ENCODE data around the gene BASP1.
"Not testable (repeated sequence)": the region's sequence is repeated elsewhere in the genome, so short reads cannot be mapped to it uniquely, and the experiment has no call there.

Gene BASP1

DNA sequence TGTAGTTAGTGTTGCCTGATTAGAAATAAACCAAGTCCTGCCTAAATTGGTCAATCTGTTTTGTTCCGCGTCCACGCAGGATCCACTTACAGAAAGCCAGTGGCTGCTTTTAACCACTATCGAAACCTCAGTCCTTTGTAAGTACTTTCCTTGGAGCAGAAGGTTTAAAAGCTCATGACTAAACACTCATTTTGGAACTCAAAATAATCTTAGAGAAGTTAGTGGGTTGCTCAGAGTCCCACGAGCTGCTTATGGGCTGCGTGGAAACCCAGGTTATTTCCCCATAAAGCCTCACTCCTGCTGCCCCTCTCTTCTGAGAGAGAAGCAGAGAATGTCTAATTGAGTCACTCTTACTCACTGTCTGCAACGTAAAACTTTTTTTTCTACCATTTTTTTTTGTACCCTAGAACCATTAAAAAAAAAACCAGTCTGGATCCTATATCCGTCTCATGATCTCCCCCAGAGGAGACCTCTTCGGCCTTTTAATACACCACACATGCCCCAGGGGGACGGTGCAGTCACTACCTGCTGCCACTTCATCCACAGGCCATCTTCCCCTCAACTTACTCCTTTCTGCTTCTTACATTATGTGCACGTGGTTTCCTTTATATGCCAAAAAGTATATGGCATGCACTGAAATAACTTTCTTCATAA, 7.6 kb downstream of the BASP1 start:
- no peak for DNase-seq

- no peak for DNase-seq
These were observed 8.1 kb downstream of the BASP1 start for GRCh38 chr5:17225520-17225919.

DNA sequence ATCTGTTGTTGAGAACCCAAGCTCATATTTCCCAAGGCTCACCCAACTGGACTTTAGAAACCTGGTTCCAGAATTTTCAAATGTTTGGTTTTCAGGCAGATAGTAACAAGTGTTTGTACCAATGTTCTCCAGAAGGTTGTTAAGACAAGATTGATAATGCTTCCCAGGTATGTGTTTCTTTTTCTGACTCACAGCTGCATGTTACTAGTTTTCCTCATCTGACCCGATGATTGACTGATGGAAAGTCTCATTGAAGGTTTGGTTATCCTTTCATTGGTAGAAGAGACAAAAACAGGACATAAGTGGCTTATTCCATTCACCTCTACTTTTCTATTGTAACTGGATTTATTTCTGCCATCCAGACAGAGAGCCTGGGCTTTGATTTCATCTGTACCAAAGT, 10.4 kb downstream of the BASP1 start:
- no peak for DNase-seq

DNA sequence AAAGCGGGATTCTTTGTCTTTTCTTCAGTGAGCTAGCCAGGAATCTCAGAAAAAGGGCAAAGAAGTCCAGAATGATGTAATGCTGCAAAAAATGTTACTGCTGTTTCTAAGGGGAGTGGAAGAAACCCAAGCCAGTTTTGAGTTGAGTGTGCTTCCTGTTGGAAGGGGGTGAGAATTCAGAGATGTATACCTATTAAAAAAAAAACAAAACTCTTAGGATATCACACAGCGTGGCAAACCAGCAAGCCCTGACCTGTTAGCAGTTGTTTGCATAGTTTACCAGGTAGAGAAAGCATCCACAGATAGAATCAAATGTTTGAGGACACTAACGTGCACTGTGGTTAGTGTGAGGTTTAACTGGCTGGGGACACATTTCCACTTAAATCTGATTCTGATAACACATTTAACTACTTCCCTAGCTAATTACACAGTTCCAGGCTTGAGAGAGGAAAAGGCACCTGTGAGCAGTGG, 11.4 kb downstream of the BASP1 start:
- no peak for DNase-seq

GRCh38 chr5:17229313-17229712, 11.9 kb downstream of the BASP1 start:
- DNase-seq: no peak

GRCh38 chr5:17230191-17230590, 12.8 kb downstream of the BASP1 start:
- no peak for DNase-seq

DNA sequence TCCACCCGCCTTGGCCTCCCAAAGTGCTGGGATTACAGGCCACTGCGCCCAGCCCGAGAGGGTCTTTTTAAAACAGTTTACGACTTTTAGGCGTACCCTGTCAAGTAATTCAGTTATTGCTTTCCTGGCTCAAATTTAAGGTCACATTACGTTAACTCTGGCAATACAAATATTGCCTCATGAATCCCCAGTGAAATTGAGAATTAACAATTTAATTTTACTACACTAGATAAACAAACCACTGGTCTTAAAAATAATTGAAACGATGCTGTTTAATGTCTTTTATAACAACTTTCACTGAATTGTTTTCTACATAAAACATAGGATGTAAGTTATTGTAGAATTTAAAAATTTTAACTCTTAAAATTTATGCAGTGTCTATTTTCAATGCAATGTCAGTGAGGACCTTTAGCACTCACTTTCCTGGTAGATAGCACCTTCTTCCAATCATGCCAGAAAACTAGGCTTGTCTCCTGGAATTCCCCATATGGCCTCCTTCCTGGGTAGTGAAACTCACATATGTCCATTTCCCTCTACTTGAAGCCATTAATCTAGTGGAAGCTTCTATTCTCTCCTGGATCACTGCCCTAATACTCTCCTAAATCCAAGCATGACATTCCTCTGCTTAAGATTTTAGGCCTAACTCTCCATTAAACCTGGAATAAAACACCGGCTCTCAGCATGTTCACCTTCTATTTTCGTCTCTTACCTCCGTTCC, 13.5 kb downstream of the BASP1 start:
- DNase-seq: no peak

DNA sequence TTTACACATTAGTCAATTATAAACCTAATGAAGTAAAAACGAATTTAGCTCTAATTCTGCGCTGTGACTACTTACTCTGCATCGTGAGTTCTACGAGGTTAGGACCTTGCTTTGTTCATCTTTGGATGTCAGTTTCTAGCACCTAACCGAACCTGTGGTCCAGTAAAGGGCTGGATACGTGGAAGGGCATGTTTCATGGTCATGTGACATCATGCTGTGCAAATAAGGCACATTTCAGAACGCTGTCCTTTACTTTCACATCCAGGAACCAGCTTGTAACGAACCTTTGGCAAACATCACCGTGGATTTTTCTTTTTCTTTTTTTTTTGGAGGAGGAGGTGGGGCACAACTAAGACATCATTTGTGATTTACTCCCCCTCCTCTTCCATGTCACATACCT, 15.0 kb downstream of the BASP1 start:
- no peak for DNase-seq

DNA sequence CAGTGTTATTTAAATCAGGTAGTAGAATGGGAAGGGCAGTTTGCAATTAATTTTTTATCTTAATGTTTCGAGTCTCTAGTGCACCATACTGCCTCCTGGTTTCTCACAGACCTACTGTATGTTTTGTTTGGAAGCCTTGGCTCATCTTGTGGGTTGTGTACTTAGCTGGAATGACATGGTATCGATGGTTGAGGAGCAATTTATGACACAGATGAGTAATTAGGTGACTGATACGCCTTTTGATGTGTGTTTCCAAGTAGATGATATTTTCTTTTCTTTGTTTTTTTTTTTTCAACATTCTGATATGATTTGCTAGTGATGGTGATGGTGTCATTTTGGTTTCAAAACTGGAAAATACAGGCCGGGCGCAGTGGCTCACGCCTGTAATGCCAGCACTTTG, 16.1 kb downstream of the BASP1 start:
- no peak for DNase-seq

DNA sequence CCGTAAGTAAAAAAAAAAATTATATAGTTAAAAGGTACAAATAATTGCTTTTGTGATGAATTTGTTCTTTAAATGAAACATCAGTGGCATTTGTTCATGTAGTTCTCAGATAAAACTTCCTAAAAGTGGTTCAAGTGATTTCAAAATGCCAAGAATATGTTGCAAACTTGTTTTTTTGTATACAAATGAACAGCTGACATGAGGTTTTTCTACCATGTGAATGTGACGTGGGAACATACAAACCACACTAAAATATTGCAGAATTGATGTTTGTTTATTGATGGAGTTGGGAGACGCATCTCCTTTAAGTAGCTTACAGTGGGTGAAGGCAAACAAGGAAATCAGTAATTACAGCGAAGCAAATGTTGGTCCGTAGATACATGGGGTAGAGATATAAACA, 16.9 kb downstream of the BASP1 start:
- DNase-seq: no peak

DNA sequence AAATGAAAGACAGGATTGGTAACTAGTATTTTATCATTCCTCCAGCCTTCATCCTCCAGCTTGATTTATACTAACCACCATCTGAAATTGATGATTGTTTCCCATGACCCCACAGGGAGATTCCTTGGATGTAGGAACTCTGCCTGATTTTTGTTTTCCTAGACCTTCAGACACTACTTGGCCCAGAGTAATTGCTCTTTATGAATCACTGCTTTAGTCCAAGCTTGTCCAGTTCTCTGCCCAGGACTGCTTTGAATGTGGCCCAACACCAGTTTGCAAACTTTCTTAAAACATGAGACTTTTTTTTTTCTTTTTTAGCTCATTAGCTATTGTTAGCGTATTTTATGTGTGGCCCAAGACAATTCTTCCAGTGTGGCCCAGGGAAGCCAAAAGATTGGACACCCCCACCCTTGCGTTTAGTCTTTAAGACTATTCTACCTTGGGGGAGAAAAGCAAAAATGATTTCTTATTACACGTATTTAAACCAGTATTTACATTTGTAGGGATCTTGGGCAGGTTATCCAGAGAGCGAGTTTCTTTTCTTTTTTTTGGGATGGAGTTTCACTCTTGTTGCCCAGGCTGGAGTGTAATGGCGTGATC, 18.4 kb downstream of the BASP1 start:
- no peak for DNase-seq

- DNase-seq: no peak
These were observed 21.1 kb downstream of the BASP1 start for GRCh38 chr5:17238521-17239041.

DNA sequence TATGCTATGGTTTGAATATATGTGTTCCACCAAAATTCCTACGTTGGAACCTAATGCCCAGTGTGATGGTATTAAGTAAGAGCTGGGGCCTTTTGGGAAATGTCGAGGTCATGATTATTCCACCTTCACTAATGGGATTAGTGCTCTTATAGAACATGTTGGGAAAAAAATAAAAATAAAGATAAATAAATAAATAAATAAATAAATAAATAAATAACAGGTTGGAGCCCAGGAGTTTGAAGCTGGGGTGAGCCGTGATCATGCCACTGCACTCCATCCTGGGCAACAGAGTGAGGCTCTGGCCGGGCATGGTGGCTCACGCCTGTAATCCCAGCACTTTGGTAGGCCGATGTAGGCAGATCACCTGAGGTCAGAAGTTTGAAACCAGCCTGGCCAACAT, 22.5 kb downstream of the BASP1 start:
- no peak for DNase-seq

DNA sequence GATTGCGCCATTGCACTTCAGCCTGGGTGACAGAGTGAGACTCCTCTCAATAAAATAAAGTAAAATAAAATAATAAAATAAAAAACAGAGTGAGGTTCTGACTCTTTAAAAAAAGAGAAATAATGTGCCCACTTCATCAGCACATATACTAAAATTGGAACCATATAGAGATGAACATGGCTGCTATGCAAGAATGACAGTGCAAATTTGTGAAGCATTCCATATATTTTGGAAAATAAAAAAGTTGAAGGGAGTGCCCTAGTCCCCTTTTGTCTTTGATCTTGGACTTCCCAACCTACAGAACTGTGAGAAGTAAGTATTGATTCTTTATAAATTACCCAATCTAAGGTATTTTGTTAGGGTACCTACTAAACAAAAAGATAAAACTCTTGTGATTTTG, 23.1 kb downstream of the BASP1 start:
- no peak for DNase-seq

- DNase-seq: no peak
These were observed 24.2 kb downstream of the BASP1 start for GRCh38 chr5:17241635-17242034.

DNA sequence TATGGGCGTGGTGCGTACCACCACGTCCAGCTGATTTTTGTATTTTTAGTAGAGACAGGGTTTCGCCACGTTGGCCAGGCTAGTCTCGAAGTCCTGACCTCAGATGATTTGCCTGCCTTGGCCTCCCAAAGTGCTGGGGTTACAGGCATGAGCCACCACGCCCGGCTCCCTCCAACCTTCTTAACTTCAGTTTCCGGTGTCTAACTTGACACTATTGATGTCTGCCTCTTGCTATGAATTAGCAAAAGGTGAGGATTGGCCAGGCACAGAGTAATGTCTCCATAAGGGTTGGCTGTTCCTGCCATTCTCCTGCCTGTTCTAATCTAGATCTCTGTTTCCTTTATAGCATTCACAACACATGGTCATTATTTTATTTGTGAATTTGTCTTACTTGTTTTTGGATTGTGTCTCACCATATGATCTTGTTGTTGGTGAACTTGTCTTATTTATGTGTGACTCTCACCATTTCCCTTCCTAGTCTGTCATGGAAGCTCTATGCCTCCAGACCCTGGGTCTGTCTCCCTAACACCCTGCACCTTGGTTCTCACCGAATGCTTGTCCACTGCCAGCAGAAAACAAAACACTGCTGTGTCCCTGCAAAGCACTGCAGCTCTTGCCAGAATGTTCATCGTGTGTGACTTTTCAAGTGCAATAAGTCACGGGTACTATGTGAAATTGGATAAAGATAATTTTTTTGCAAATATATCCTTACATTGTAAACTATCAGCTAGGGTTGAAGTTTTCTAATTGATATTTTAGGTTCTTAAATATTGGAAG, 26.0 kb downstream of the BASP1 start:
- DNase-seq: no peak

GRCh38 chr5:17249029-17249634, 31.7 kb downstream of the BASP1 start:
- no peak for DNase-seq

DNA sequence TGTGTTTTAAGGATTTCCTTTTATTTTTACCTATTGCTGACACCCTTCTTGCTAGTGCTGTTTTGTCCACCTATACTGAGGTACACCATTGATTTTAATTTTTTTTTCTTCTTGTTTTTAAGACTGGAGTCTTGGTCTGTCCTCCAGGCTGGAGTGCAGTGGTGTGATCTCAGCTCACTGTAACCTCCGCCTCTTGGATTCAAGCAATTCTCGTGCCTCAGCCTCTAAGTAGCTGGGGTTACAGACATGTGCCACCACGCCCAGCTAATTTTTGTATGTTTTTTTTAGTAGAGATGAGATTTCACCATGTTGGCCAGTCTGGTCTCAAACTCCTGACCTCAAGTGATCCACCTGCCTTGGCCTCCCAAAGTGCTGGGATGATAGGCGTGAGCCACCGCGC, 32.4 kb downstream of the BASP1 start:
- not testable (repeated sequence) for DNase-seq

GRCh38 chr5:17252543-17252942, 35.1 kb downstream of the BASP1 start:
- DNase-seq: no peak

- DNase-seq: no peak
These were observed 38.1 kb downstream of the BASP1 start for GRCh38 chr5:17255471-17256021.

GRCh38 chr5:17256171-17256570, 38.7 kb downstream of the BASP1 start:
- DNase-seq: no peak

DNA sequence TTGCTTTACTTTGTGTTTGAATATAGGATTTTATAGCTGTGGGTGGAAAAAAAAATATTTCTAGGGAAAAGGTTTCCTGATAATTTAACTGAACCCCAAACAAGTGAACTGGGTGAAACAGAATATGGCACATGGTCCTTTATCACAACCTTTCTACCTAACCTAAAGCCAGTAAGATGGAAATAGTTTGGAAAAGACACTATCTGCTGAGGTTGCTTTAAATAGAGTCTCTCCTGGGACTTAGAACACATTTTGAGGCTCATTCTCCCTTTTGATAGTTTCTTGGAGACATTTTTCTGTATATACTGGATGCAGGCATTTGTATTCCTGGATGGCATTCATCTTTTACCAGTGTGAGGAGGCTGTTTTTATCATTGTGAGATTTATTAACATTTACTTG, 39.4 kb downstream of the BASP1 start:
- DNase-seq: no peak
